Large intestine (tissue), 3 donors: ENCODE measurements around the gene NIN. TPM values are rescaled to one million over a fixed set of nuclear protein-coding genes. Genes with fewer than 3 reads are reported as not detected.

Experiments
- DNase-seq, 2 donors: peaks; one replicate each; pipeline versions ENCODE4 v3.0.0 to v3.0.0-alpha.2; 2013
- H3K27ac ChIP-seq: one replicate; pipeline ENCODE4 v1.5.1; 2013; ENCODE audit warnings: low read length
- H3K27me3 ChIP-seq: 2 replicates; pipeline ENCODE4 v1.6.1; 2013; ENCODE audit warnings: low read length; ENCODE audit not compliant: control insufficient read depth, insufficient read depth
- H3K36me3 ChIP-seq: 2 replicates; pipeline ENCODE4 v1.6.1; 2013; ENCODE audit warnings: low read length; ENCODE audit not compliant: control insufficient read depth, insufficient read depth
- H3K4me1 ChIP-seq: one replicate; pipeline ENCODE4 v1.6.1; 2013; ENCODE audit warnings: low read length; ENCODE audit not compliant: control insufficient read depth, insufficient read depth
- H3K4me3 ChIP-seq: one replicate; pipeline ENCODE4 v1.5.1; 2013; ENCODE audit warnings: low read length
- H3K9me3 ChIP-seq: one replicate; pipeline ENCODE4 v1.6.1; 2013; ENCODE audit warnings: mild to moderate bottlenecking, low read depth, low read length, moderate library complexity; ENCODE audit not compliant: control insufficient read depth
- WGBS: methylation state at CpG from one replicate; pipeline ENCODE4 v1.1.5; 2013; ENCODE audit warnings: low lambda C conversion rate; ENCODE audit not compliant: insufficient coverage; 5-methylcytosine and 5-hydroxymethylcytosine counted together
- polyA plus RNA-seq: library from polyadenylated mRNA; unstranded; fragments of 120-200 nt; gene quantifications from one replicate; pipeline ENCODE4 v1.2.1, GENCODE V29; 2013

The NIN gene
- polyA plus RNA-seq, 1 donor: 8.2 TPM

GRCh38 chr14:50804181-50804721, 26.7 kb downstream of the NIN start:
- H3K4me1 ChIP-seq: no peaks in the 10 kb centered on the region
- 79% methylated on average over 3 of the region's 5 CpGs for WGBS
- no peaks in the 10 kb centered on the region for H3K36me3 ChIP-seq
- no peak overlapping the region for H3K27ac ChIP-seq
- H3K4me3 ChIP-seq: no peak overlapping the region
- no peaks in the 10 kb centered on the region for H3K9me3 ChIP-seq
- DNase-seq: no peak
- peaks cover 2% of the 10 kb centered on the region for H3K27me3 ChIP-seq

- no peak overlapping the region for H3K27ac ChIP-seq
- DNase-seq: no peak
- H3K9me3 ChIP-seq: no peaks in the 10 kb centered on the region
- H3K4me3 ChIP-seq: no peak overlapping the region
- H3K4me1 ChIP-seq: no peaks in the 10 kb centered on the region
- H3K27me3 ChIP-seq: peaks cover 15% of the 10 kb centered on the region
- WGBS: 80% methylated on average over 1 of the region's 1 CpG
- no peaks in the 10 kb centered on the region for H3K36me3 ChIP-seq
Observed at GRCh38 chr14:50801706-50802105, 29.3 kb downstream of the NIN start.

- Histone ChIP-seq H3K4me1 (no peaks in the 10 kb centered on the region), H3K36me3 (no peaks in the 10 kb centered on the region), H3K4me3 (no peak overlapping the region), H3K27me3 (peaks cover 27% of the 10 kb centered on the region), H3K9me3 (no peaks in the 10 kb centered on the region), H3K27ac (no peak overlapping the region)
- DNase-seq: no peak
- WGBS: no CpG with 5 or more reads among the region's 1 CpG
Observed at GRCh38 chr14:50800032-50800431, 30.9 kb downstream of the NIN start.

- DNase-seq: no peak
- H3K27me3 ChIP-seq: peaks cover 30% of the 10 kb centered on the region
- H3K9me3 ChIP-seq: no peaks in the 10 kb centered on the region
- no peaks in the 10 kb centered on the region for H3K4me1 ChIP-seq
- no peaks in the 10 kb centered on the region for H3K36me3 ChIP-seq
- no peak overlapping the region for H3K4me3 ChIP-seq
- no peak overlapping the region for H3K27ac ChIP-seq
- no CpG with 5 or more reads among the region's 2 CpGs for WGBS
Observed at GRCh38 chr14:50798048-50798421, 32.9 kb downstream of the NIN start.

GRCh38 chr14:50797250-50798047, 33.5 kb downstream of the NIN start:
- Histone ChIP-seq H3K9me3 (no peaks in the 10 kb centered on the region), H3K36me3 (no peaks in the 10 kb centered on the region), H3K4me3 (no peak overlapping the region), H3K27ac (no peak overlapping the region), H3K27me3 (peaks cover 34% of the 10 kb centered on the region), H3K4me1 (no peaks in the 10 kb centered on the region)
- DNase-seq: no peak
- WGBS: no CpG with 5 or more reads among the region's 6 CpGs

- Histone ChIP-seq H3K4me1 (no peaks in the 10 kb centered on the region), H3K36me3 (no peaks in the 10 kb centered on the region), H3K27me3 (peaks cover 34% of the 10 kb centered on the region), H3K27ac (no peak overlapping the region), H3K4me3 (no peak overlapping the region), H3K9me3 (no peaks in the 10 kb centered on the region)
- WGBS: 100% methylated on average over 1 of the region's 6 CpGs
- DNase-seq: no peak
Observed at GRCh38 chr14:50796390-50796789, 34.6 kb downstream of the NIN start.

GRCh38 chr14:50795909-50796308, 35.1 kb downstream of the NIN start:
- Histone ChIP-seq H3K4me1 (no peaks in the 10 kb centered on the region), H3K36me3 (no peaks in the 10 kb centered on the region), H3K27ac (no peak overlapping the region), H3K27me3 (peaks cover 34% of the 10 kb centered on the region), H3K4me3 (no peak overlapping the region), H3K9me3 (no peaks in the 10 kb centered on the region)
- DNase-seq: no peak
- 93% methylated on average over 2 of the region's 3 CpGs for WGBS

- H3K27me3 ChIP-seq: peaks cover 34% of the 10 kb centered on the region
- H3K4me3 ChIP-seq: no peak overlapping the region
- H3K36me3 ChIP-seq: no peaks in the 10 kb centered on the region
- no peak overlapping the region for H3K27ac ChIP-seq
- DNase-seq: no peak
- WGBS: no CpG with 5 or more reads among the region's 7 CpGs
- H3K9me3 ChIP-seq: no peaks in the 10 kb centered on the region
- H3K4me1 ChIP-seq: no peaks in the 10 kb centered on the region
Observed at GRCh38 chr14:50795142-50795541, 35.8 kb downstream of the NIN start.

- Histone ChIP-seq H3K36me3 (no peaks in the 10 kb centered on the region), H3K27me3 (peaks cover 31% of the 10 kb centered on the region), H3K4me3 (no peak overlapping the region), H3K27ac (no peak overlapping the region), H3K9me3 (no peaks in the 10 kb centered on the region), H3K4me1 (no peaks in the 10 kb centered on the region)
- DNase-seq: no peak
- whole genome bisulfite sequencing: 20% methylated on average over 2 of the region's 8 CpGs
Observed at GRCh38 chr14:50794068-50794645, 36.8 kb downstream of the NIN start.

GRCh38 chr14:50792634-50793068, 38.3 kb downstream of the NIN start:
- no peaks in the 10 kb centered on the region for H3K36me3 ChIP-seq
- H3K4me1 ChIP-seq: no peaks in the 10 kb centered on the region
- H3K4me3 ChIP-seq: no peak overlapping the region
- peaks cover 27% of the 10 kb centered on the region for H3K27me3 ChIP-seq
- WGBS: no CpG with 5 or more reads among the region's 14 CpGs
- H3K27ac ChIP-seq: no peak overlapping the region
- no peaks in the 10 kb centered on the region for H3K9me3 ChIP-seq
- no peak for DNase-seq
